Caco-2 (cell line): ENCODE measurements around the gene KLHL17. TPM values are rescaled to one million over a fixed set of nuclear protein-coding genes. Genes with fewer than 3 reads are reported as not detected.

Experiments used
- BruUV-seq: library from RNA; stranded (reverse); fragments of 400-500 nt; replicated peaks from 2 replicates; lab custom pipeline; 2021; lab: Mats Ljungman, UMichigan
- CTCF ChIA-PET: fragments of 300-600 bp; sonication (Branson Sonifier 250); formaldehyde crosslinking; loops from one replicate; lab custom pipeline; 2022; ENCODE audit warnings: antibody characterized with exemption; lab: Charles Lee
- POLR2A ChIA-PET: fragments of 300-600 bp; sonication (Branson Sonifier 250); formaldehyde crosslinking; loops from one replicate; lab custom pipeline; 2022; ENCODE audit warnings: antibody characterized with exemption; lab: Charles Lee
- DNase-seq, 2 experiments: peaks; one replicate each; pipeline versions ENCODE4 v3.0.0 to v3.0.0-alpha.2; 2020 to 2022
- H3K27me3 ChIP-seq: replicated peaks from 2 replicates; pipeline ENCODE4 v1.6.0; 2011; ENCODE audit warnings: low read length; ENCODE audit not compliant: control insufficient read depth, insufficient read depth
- H3K36me3 ChIP-seq: 2 replicates; pipeline ENCODE4 v1.5.1; 2011; ENCODE audit warnings: low read length; ENCODE audit not compliant: control insufficient read depth, insufficient read depth
- H3K4me1 ChIP-seq: fragments of 250-450 bp; sonication (Bioruptor Pico); 2 replicates; pipeline ENCODE4 v1.5.1; 2020; ENCODE audit warnings: mild to moderate bottlenecking
- H3K4me3 ChIP-seq: 2 replicates; pipeline ENCODE4 v1.5.1; 2011; ENCODE audit warnings: low read depth, mild to moderate bottlenecking, control low read depth, low read length
- H3K9me3 ChIP-seq: fragments of 250-450 bp; sonication (Bioruptor Pico); 2 replicates; pipeline ENCODE4 v1.5.1; 2020; ENCODE audit warnings: mild to moderate bottlenecking, moderate library complexity
- H3K27ac Mint-ChIP-seq: one replicate; pipeline ENCODE4 v1.8.0; 2022; ENCODE audit warnings: mixed read lengths; ENCODE audit not compliant: unreplicated experiment
- H3K27me3 Mint-ChIP-seq: one replicate; pipeline ENCODE4 v1.8.0; 2022; ENCODE audit warnings: mixed read lengths; ENCODE audit not compliant: insufficient read depth, unreplicated experiment
- H3K36me3 Mint-ChIP-seq: one replicate; pipeline ENCODE4 v1.8.0; 2022; ENCODE audit warnings: mild to moderate bottlenecking, mixed read lengths; ENCODE audit not compliant: insufficient read depth, unreplicated experiment
- H3K4me1 Mint-ChIP-seq: one replicate; pipeline ENCODE4 v1.8.0; 2022; ENCODE audit warnings: low read depth, mixed read lengths; ENCODE audit not compliant: unreplicated experiment
- H3K4me3 Mint-ChIP-seq: one replicate; pipeline ENCODE4 v1.8.0; 2022; ENCODE audit warnings: mild to moderate bottlenecking, moderate library complexity, mixed read lengths; ENCODE audit not compliant: unreplicated experiment
- H3K9me3 Mint-ChIP-seq: one replicate; pipeline ENCODE4 v1.8.0; 2022; ENCODE audit warnings: mixed read lengths; ENCODE audit not compliant: unreplicated experiment
- intact Hi-C: fragments of 100-400 bp; cut with micrococcal nuclease; formaldehyde crosslinking; loops from one replicate; pipeline ENCODE4 v1.10.0; 2022; ENCODE audit not compliant: unreplicated experiment
- total RNA-seq: library from RNA; stranded (reverse); gene quantifications from 2 replicates; pipeline ENCODE4 v1.2.3, GENCODE V29; 2022
- TF ChIP-seq, protein P1 (sequence below), 2 experiments: fragments of 200-600 bp in 1 of 2; IDR thresholded peaks; 1 replicate in 1 of 2; 2 replicates in 1 of 2; pipeline versions ENCODE4 v1.5.1 to v1.8.0; 2011 to 2022; ENCODE audit warnings: antibody characterized with exemption in 1 of 2, control low read depth in 1 of 2, inconsistent platforms in 1 of 2, low read depth in 1 of 2, low read length in 1 of 2, mild to moderate bottlenecking in 1 of 2, moderate library complexity in 1 of 2; ENCODE audit not compliant: insufficient read depth in 1 of 2, severe bottlenecking in 1 of 2, unreplicated experiment in 1 of 2

KLHL17 gene
- total RNA-seq, 1 experiment from 2014 or later, result 33.1 TPM

DNA sequence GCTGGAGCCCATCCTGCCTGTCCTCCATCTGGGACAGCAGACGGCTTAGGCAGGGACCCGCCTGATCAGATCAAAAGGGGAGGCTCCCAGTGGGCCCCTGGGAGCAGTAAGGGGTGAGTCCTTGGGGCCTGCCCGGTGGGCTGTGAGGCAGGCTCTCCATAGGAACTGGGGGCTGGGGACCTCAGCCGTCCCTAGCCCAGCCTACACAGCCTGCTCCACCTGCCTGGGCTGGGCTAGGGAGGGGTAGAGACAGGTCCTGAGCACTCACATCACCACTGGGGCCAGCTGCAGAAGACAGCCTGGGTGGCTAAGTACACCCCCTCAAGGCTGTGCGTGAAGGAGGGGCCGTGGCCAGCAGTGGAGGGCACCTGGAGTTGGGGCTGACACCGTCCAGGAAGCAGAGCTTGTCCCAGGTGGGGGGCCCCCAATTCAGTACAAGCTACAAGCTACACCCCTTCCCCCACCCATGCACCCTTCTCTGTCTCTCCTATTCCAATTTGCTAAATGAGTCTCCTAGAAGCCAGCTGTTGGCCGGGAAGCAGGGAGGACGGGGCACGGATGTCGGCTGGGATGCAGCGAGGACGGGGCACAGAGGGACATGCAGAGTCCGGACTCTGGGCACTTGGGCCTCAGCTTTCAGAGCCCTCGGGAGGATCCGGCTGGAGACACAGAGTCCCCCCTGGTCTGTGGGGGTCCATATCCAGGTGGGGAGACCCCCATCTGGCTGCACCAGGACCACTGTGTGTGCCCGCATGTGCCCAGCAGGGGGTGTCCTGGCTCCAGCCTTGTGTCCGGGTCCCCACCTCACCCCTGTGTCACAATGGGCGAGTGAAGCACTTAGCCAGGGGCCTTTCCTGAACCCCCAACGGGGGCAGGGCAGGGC, 54.7 kb downstream of the KLHL17 start:
- no peaks in the 10 kb centered on the region for H3K9me3 Mint-ChIP-seq
- TF ChIP-seq, protein P1, sequence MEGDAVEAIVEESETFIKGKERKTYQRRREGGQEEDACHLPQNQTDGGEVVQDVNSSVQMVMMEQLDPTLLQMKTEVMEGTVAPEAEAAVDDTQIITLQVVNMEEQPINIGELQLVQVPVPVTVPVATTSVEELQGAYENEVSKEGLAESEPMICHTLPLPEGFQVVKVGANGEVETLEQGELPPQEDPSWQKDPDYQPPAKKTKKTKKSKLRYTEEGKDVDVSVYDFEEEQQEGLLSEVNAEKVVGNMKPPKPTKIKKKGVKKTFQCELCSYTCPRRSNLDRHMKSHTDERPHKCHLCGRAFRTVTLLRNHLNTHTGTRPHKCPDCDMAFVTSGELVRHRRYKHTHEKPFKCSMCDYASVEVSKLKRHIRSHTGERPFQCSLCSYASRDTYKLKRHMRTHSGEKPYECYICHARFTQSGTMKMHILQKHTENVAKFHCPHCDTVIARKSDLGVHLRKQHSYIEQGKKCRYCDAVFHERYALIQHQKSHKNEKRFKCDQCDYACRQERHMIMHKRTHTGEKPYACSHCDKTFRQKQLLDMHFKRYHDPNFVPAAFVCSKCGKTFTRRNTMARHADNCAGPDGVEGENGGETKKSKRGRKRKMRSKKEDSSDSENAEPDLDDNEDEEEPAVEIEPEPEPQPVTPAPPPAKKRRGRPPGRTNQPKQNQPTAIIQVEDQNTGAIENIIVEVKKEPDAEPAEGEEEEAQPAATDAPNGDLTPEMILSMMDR (IDR thresholded peaks at IDR 0.05; ENCODE audit: insufficient read depth in 1 of 2, low read depth in 1 of 2, low read length in 1 of 2, severe bottlenecking in 1 of 2, unreplicated experiment in 1 of 2), result peak; percentile 40 to 46
- BruUV-seq, result no TSS peak
- peak overlapping the region; percentile 94 for H3K4me3 Mint-ChIP-seq
- no peaks in the 10 kb centered on the region for H3K27me3 ChIP-seq
- no peaks in the 10 kb centered on the region for H3K36me3 ChIP-seq
- POLR2A ChIA-PET, result interaction anchor here (0.6 kb wide), 1 partner anchor 13 kb away, joined by 4 read pairs; no protein-coding TSS in a partner anchor
- peaks cover 5% of the 10 kb centered on the region; the same call in 1 of the 2 replicates for H3K4me1 ChIP-seq
- CTCF ChIA-PET, result no interaction called here
- no peak overlapping the region for H3K4me3 ChIP-seq
- peak in 1 of 2 experiments; percentile 57 for DNase-seq
- H3K27me3 Mint-ChIP-seq, result no peaks in the 10 kb centered on the region
- H3K27ac Mint-ChIP-seq, result peak overlapping the region; percentile 91
- intact Hi-C loops, result loop anchor here (2.0 to 5.0 kb wide), 2 partner anchors 44 to 147 kb away; no protein-coding TSS in a partner anchor
- H3K4me1 Mint-ChIP-seq, result no peaks in the 10 kb centered on the region
- peaks cover 18% of the 10 kb centered on the region for H3K36me3 Mint-ChIP-seq
- H3K9me3 ChIP-seq, result no peaks in the 10 kb centered on the region

Other genes with a start within 250 kb of the KLHL17 start
- gene SAMD11, start 36.7 kb upstream of the KLHL17 start, total RNA-seq, result 0.54 and 0.63 TPM in 2 replicates
- 93.4 and 94.1 TPM in 2 replicates for gene NOC2L, start 1.3 kb upstream of the KLHL17 start, total RNA-seq
- 3.1 and 4.0 TPM in 2 replicates for gene PLEKHN1, start 5.9 kb downstream of the KLHL17 start, total RNA-seq
- gene PERM1, start 21.5 kb downstream of the KLHL17 start, total RNA-seq, result 0.18 and 0.65 TPM in 2 replicates
- 45.5 and 53.8 TPM in 2 replicates for gene HES4, start 39.5 kb downstream of the KLHL17 start, total RNA-seq
- gene ISG15, start 52.9 kb downstream of the KLHL17 start, total RNA-seq, result 55.5 and 63.1 TPM in 2 replicates
- 176 and 188 TPM in 2 replicates for gene AGRN, start 59.5 kb downstream of the KLHL17 start, total RNA-seq
- 0.56 and 0.57 TPM in 2 replicates for gene RNF223, start 113.7 kb downstream of the KLHL17 start, total RNA-seq
- gene C1orf159, start 155.5 kb downstream of the KLHL17 start, total RNA-seq, result 12.9 and 14.0 TPM in 2 replicates
- 0.29 and 1.2 TPM in 2 replicates for gene TTLL10, start 213.3 kb downstream of the KLHL17 start, total RNA-seq
- gene TNFRSF18, start 246.0 kb downstream of the KLHL17 start, total RNA-seq, result not detected in 2 replicates